SH-SY5Y (cell line): ENCODE measurements around the gene DACH2.

Source experiments
- GATA2 ChIP-seq: IDR thresholded peaks from 2 replicates; pipeline ENCODE4 v1.6.1; 2011; ENCODE audit warnings: mild to moderate bottlenecking, low read depth, low read length
- GATA3 ChIP-seq: IDR thresholded peaks from 2 replicates; pipeline ENCODE4 v1.6.1; 2011; ENCODE audit warnings: low read depth, mild to moderate bottlenecking, low read length, moderate library complexity

DNA sequence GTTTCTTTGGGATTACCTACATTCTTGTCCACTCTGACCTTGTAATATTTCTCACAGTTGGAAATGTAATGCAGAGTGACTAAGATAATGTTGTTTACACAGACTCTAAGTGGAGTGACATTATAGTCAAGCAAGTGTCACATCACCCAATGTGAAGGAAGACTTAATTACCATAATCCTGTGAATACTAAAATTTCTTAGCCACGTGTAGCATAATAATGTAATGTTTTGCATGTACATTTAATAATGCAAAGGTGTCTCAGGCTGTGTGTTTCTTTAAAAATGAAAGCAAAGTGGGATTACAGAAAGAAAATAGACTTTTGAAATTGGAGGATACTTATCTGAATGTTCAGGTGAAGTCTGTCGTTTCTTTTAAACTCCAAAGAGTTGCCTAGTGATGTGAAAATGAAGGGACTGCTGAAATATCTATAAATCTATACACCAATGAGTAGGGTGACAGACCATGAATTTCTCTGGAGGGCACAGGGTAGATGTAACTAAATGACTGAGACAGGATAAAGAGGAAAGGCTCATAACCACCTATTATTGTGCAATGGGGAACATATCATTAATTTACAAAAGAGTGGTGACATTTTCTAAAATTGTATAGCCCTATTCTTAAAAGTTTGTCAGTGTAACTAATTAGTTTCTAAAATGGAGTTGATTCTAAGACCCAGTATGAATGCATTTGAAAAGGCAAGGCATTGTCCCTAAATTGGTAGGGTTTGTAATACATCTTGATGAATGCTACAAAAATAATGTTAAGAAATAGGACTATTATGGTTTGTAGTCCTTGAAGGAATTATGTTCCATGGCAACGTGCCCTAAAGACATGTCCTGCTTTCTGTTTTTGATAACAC lies 235.7 kb downstream of the DACH2 start:
- TF ChIP-seq GATA3 (no peak), GATA2 (no peak)
